GM12891 (cell line): ENCODE data around the gene KRTAP4-8.
"Not testable (repeated sequence)": the region's sequence is repeated elsewhere in the genome, so short reads cannot be mapped to it uniquely, and the experiment has no call there.

ENCODE experiments used
- DNase-seq: peaks from one replicate; pipeline ENCODE4 v3.0.0; 2011; ENCODE audit warnings: low spot score; ENCODE audit not compliant: insufficient read length
- FAIRE-seq: peaks from 2 replicates; lab custom pipeline; 2011; peaks lifted over from hg19 to GRCh38; lab: Jason Lieb, UNC
- PAX5 ChIP-seq: IDR thresholded peaks from 2 replicates; pipeline ENCODE4 v1.6.1; 2011; ENCODE audit warnings: low read length, moderate library complexity, mild to moderate bottlenecking; ENCODE audit not compliant: insufficient read depth, severe bottlenecking
- POLR2A ChIP-seq: IDR thresholded peaks from 2 replicates; pipeline ENCODE4 v1.6.1; 2011; ENCODE audit warnings: low read depth, low read length, control low read depth
- POLR2AphosphoS5 ChIP-seq: IDR thresholded peaks from 2 replicates; pipeline ENCODE4 v1.6.1; 2011; ENCODE audit warnings: low read depth, low read length, control low read depth
- POU2F2 ChIP-seq: IDR thresholded peaks from 2 replicates; pipeline ENCODE4 v1.6.1; 2011; ENCODE audit warnings: low read depth, mild to moderate bottlenecking, control low read depth, low read length, moderate library complexity
- SPI1 ChIP-seq: IDR thresholded peaks from 2 replicates; pipeline ENCODE4 v1.6.1; 2011; ENCODE audit warnings: low read depth, low read length, control low read depth
- TAF1 ChIP-seq: IDR thresholded peaks from 2 replicates; pipeline ENCODE4 v1.6.1; 2011; ENCODE audit warnings: low read depth, low read length, control low read depth

Gene KRTAP4-8

GRCh38 chr17:41082626-41083025 lies 15.3 kb downstream of the KRTAP4-8 start:
- TF ChIP-seq POLR2AphosphoS5 = no peak
- no peak for TF ChIP-seq TAF1
- no peak for TF ChIP-seq POLR2A
- no peak for TF ChIP-seq SPI1
- no peak for TF ChIP-seq PAX5
- TF ChIP-seq POU2F2 = no peak
- FAIRE-seq (no peak), DNase-seq (no peak)

GRCh38 chr17:41076788-41077187 lies 21.2 kb downstream of the KRTAP4-8 start:
- FAIRE-seq = no peak
- TF ChIP-seq POLR2A = no peak
- no peak for DNase-seq

- FAIRE-seq = no peak
- TF ChIP-seq POLR2A (no peak), TAF1 (no peak), PAX5 (no peak)
- no peak for DNase-seq
Measured at GRCh38 chr17:41073676-41074075, 24.3 kb downstream of the KRTAP4-8 start.

GRCh38 chr17:41071606-41072360 lies 26.2 kb downstream of the KRTAP4-8 start:
- DNase-seq (no peak), FAIRE-seq (no peak)
- TF ChIP-seq POLR2A (no peak), SPI1 (no peak)

- TF ChIP-seq TAF1 = no peak
- TF ChIP-seq SPI1 = no peak
- TF ChIP-seq POLR2AphosphoS5 = no peak
- no peak for TF ChIP-seq POU2F2
- TF ChIP-seq PAX5 = no peak
- TF ChIP-seq POLR2A = no peak
- DNase-seq (no peak), FAIRE-seq (no peak)
Measured at GRCh38 chr17:41069031-41069430, 28.9 kb downstream of the KRTAP4-8 start.

GRCh38 chr17:41067281-41067680 lies 30.7 kb downstream of the KRTAP4-8 start:
- DNase-seq (no peak), FAIRE-seq (no peak)

GRCh38 chr17:41065829-41066624 lies 31.9 kb downstream of the KRTAP4-8 start, which contains the start of gene KRTAP2-4:
TSS of gene KRTAP2-4 (minus strand) at chr17:41065879. CDS start at chr17:41065845, 34 bp downstream.
- FAIRE-seq (no peak), DNase-seq (no peak)
- TF ChIP-seq TAF1 = no peak
- TF ChIP-seq POLR2A = no peak
- no peak for TF ChIP-seq PAX5
- no peak for TF ChIP-seq POLR2AphosphoS5
- no peak for TF ChIP-seq POU2F2
- no peak for TF ChIP-seq SPI1

More at GRCh38 chr17:41067281-41067680, 30.7 kb downstream of the KRTAP4-8 start:
- TF ChIP-seq PAX5 = no peak

GRCh38 chr17:41065016-41065689 lies 32.8 kb downstream of the KRTAP4-8 start:
- DNase-seq, FAIRE-seq: not testable (repeated sequence)

- TF ChIP-seq POU2F2 = no peak
- no peak for TF ChIP-seq POLR2AphosphoS5
- no peak for TF ChIP-seq TAF1
- TF ChIP-seq SPI1 = no peak
- no peak for TF ChIP-seq POLR2A
- no peak for FAIRE-seq
- no peak for DNase-seq
Measured at GRCh38 chr17:41064301-41064700, 33.6 kb downstream of the KRTAP4-8 start.

GRCh38 chr17:41063449-41063848 lies 34.5 kb downstream of the KRTAP4-8 start:
- TF ChIP-seq POU2F2 = no peak
- no peak for TF ChIP-seq TAF1
- no peak for TF ChIP-seq POLR2A
- no peak for TF ChIP-seq POLR2AphosphoS5
- TF ChIP-seq SPI1 = no peak
- TF ChIP-seq PAX5 = no peak
- DNase-seq (no peak), FAIRE-seq (no peak)
